DMS53 treated with DMSO at 0.1 percent for 48 hours (cell line): ENCODE data around the gene MED22.
"Not testable (repeated sequence)": the region's sequence is repeated elsewhere in the genome, so short reads cannot be mapped to it uniquely, and the experiment has no call there.

Experiments used
- DNase-seq: peaks from one replicate; lab custom pipeline; 2025; ENCODE audit not compliant: unreplicated experiment; lab: John Stamatoyannopoulos, UW

The MED22 gene

GRCh38 chr9:133307301-133307700, 40.6 kb downstream of the MED22 start:
- DNase-seq = no peak

GRCh38 chr9:133306242-133307204, 41.4 kb downstream of the MED22 start:
- DNase-seq = no peak

- no peak for DNase-seq
Observed at GRCh38 chr9:133305731-133306130, 42.2 kb downstream of the MED22 start.

- no peak for DNase-seq
Observed at GRCh38 chr9:133304477-133305377, 43.2 kb downstream of the MED22 start.

GRCh38 chr9:133304158-133304470, 43.8 kb downstream of the MED22 start:
- DNase-seq = no peak

GRCh38 chr9:133303266-133304157, 44.4 kb downstream of the MED22 start:
- no peak for DNase-seq

- no peak for DNase-seq
Observed at GRCh38 chr9:133301253-133302230, 46.4 kb downstream of the MED22 start.

GRCh38 chr9:133299996-133300395, 47.9 kb downstream of the MED22 start:
- not testable (repeated sequence) for DNase-seq

- no peak for DNase-seq
Observed at GRCh38 chr9:133294257-133294656, 53.7 kb downstream of the MED22 start.

GRCh38 chr9:133290751-133291302, 57.1 kb downstream of the MED22 start:
- no peak for DNase-seq
